HAP-1 (cell line): ENCODE measurements around the gene SPRED2.

ENCODE experiments used
- DNase-seq, 2 experiments: peaks; one replicate each; pipeline ENCODE4 v3.0.0-alpha.2; 2016 to 2020; ENCODE audit warnings: low spot score in 2 of 2
- H3K27me3 ChIP-seq: fragments of 250-450 bp; sonication (Bioruptor Pico); 2 replicates; pipeline ENCODE4 v1.5.1; 2020; ENCODE audit warnings: low read depth, mild to moderate bottlenecking, moderate library complexity
- H3K36me3 ChIP-seq: fragments of 250-450 bp; sonication (Bioruptor Pico); replicated peaks from 2 replicates; pipeline ENCODE4 v1.5.1; 2020; ENCODE audit warnings: mild to moderate bottlenecking
- H3K4me1 ChIP-seq: fragments of 250-450 bp; sonication (Bioruptor Pico); 2 replicates; pipeline ENCODE4 v1.5.1; 2020; ENCODE audit warnings: mild to moderate bottlenecking
- H3K4me3 ChIP-seq: fragments of 250-450 bp; sonication (Bioruptor Pico); 2 replicates; pipeline ENCODE4 v1.5.1; 2020; ENCODE audit warnings: mild to moderate bottlenecking, moderate library complexity
- H3K9me3 ChIP-seq: fragments of 250-450 bp; sonication (Bioruptor Pico); 2 replicates; pipeline ENCODE4 v1.5.1; 2020; ENCODE audit warnings: mild to moderate bottlenecking, moderate library complexity
- in situ Hi-C: fragments of 300-500 bp; cut with MboI; formaldehyde crosslinking; loops from 3 replicates; pipeline ENCODE4 v1.14.3; 2020; ENCODE audit warnings: low sequenced_read_pairs, inconsistent platforms, mixed read lengths

Gene SPRED2

DNA sequence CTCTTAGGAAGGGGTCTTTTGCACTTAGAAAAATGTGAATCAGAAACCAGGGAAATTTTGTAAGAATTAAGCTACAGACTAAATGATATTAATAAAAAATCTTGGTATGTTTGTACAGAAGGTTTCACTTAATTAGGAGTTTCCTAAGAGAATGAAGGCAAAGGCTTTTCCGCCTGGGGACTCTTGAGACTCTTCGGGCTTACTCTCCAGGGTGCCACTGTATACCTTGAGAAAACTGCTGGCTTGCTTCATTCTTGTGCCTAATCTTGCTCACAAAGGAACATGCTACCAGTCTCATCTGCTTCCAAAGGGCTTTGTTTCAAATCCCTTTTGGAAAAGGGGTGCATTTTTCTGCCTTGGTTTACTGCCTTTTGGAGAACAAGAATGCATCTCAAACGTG is 155.3 kb downstream of the SPRED2 start:
- in situ Hi-C loops = no loop called here

DNA sequence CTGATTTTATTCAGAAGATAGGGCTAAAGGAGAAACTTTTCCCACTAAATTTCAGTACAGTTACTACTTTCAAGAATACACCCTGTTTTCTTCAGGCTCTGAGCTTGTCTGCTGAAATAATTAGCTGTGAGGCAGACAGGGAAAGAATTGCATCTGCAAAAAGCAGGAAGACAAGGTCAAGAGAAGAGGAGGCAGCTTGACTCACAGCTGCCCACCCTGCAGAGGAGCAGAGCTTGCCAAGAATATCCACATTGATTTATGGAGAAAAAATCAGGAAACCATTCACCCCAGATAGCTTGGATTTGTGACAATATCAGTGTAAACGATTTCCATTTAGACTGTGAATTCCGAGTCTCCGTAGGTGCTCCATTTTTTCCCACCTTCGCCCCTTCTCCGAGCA is 155.8 kb downstream of the SPRED2 start:
- no peaks in the 10 kb centered on the region for H3K27me3 ChIP-seq

More for the DNA sequence above, 155.3 kb downstream of the SPRED2 start:
- Histone ChIP-seq H3K4me3 (no peak overlapping the region), H3K9me3 (no peaks in the 10 kb centered on the region), H3K36me3 (peaks cover 8% of the 10 kb centered on the region; the same call in 1 of the 2 replicates), H3K27me3 (no peaks in the 10 kb centered on the region), H3K4me1 (peaks cover 18% of the 10 kb centered on the region)
- DNase-seq = no peak

DNA sequence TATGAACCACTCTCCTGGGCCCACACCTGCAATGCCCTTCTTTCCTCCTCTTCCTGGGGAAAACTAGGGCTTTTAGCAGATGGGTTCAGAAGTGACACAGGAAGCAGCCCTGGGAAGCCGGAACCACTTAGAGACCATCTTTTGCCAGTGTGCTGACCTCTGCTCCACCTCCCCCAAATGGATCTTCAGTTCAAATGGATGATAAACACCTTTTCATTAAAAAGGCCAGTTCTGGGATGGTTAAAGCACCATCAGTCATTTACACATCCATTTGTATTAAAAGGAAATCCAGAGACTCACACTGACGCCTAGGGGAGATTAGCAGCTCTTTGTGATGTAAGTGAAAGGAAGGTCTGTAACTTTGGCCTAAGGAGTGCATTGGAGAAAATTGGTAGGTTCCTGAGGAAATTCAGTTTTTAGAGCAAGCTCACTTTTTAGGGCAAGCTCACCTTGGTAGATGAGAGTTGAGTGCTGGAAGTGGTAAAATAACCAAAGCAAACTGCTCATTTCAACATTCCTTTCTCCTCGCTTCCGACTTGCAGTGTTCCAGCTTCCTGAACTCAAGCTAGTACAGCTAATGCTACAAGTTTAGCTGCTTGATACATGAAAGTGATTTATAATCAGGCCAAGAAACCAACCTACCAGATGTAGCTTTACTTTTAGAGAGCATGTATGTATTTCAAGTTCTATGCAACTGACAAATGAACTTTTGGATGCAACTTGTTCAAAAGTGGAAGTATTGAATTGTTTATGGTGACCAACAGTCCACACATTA is 157.1 kb downstream of the SPRED2 start:
- H3K4me3 ChIP-seq = no peak overlapping the region
- peak; percentile 44 to 85 for DNase-seq
- in situ Hi-C loops = no loop called here
- H3K27me3 ChIP-seq = no peaks in the 10 kb centered on the region
- H3K36me3 ChIP-seq = peaks cover 17% of the 10 kb centered on the region; the same call in 1 of the 2 replicates
- H3K9me3 ChIP-seq = no peaks in the 10 kb centered on the region
- H3K4me1 ChIP-seq = peaks cover 18% of the 10 kb centered on the region

More for the DNA sequence above, 155.8 kb downstream of the SPRED2 start:
- in situ Hi-C loops = no loop called here
- no peak for DNase-seq
- Histone ChIP-seq H3K4me1 (peaks cover 18% of the 10 kb centered on the region), H3K9me3 (no peaks in the 10 kb centered on the region), H3K4me3 (no peak overlapping the region), H3K36me3 (peaks cover 11% of the 10 kb centered on the region; the same call in 1 of the 2 replicates)

DNA sequence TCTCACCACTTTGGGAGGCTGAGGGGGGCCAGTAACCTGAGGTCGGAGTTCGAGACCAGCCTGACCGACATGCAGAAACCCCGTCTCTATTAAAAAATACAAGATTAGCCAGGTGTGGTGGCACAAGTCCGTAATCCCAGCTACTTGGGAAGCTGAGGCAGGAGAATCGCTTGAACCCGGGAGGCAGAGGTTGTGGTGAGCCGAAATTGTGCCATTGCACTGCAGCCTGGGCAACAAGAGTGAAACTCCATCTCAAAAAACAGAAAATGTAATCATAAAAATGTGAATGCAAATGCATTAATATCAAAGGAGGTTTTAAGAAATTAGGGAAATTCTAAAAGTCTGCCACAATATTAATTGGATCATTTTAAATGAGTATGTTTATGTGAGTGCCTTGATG is 159.1 kb downstream of the SPRED2 start:
- Histone ChIP-seq H3K4me3 (no peak overlapping the region), H3K4me1 (peaks cover 18% of the 10 kb centered on the region), H3K9me3 (no peaks in the 10 kb centered on the region), H3K36me3 (peaks cover 17% of the 10 kb centered on the region; the same call in 1 of the 2 replicates), H3K27me3 (no peaks in the 10 kb centered on the region)
- DNase-seq = no peak
- in situ Hi-C loops = no loop called here

DNA sequence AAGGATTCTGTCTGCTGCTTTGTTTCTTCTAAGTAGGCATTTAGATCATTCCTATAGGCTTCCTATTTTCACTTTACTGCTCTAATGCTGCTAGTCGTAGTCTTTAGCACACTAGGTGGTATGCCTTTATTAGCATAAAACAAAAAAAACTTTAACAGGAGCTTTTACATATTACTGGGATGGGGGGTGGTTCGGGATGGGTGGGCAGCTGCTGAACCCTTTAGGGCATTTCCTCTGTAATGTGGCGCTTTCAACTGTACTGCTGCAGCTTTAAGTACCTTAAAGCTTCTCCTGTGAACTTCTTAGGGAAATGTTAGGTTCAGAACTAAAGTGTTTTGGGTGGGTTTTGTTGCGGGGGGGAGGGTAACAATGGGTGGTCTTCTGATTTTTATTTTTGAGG is 163.4 kb downstream of the SPRED2 start:
- in situ Hi-C loops = loop anchor here (5.0 kb wide), 1 partner anchor 278 kb away; no protein-coding TSS in a partner anchor
- Histone ChIP-seq H3K27me3 (no peaks in the 10 kb centered on the region), H3K9me3 (no peaks in the 10 kb centered on the region), H3K4me3 (no peak overlapping the region), H3K4me1 (no peaks in the 10 kb centered on the region), H3K36me3 (peaks cover 45% of the 10 kb centered on the region)
- DNase-seq = no peak

DNA sequence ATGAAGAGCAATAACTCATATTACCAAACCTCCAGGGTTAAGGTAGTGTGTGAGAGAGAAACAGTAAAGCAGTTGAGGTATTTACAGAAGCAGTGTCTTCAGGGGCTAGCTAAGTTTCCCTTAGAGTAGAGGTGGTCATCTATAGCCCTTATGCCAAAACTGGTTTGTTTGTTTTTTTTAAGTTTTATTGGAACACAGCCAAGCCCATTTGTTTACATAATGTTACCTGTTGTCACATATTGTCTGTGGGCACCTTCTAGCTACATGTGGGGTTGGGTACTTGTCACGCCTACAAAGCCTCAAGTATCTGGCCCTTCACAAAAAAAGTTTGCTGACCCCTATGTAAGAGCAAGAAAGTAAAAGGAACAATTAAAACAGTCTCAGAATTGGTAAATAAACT is 165.4 kb downstream of the SPRED2 start:
- H3K36me3 ChIP-seq = peaks cover 39% of the 10 kb centered on the region
- DNase-seq = no peak
- H3K4me3 ChIP-seq = no peak overlapping the region
- no peaks in the 10 kb centered on the region for H3K9me3 ChIP-seq
- H3K4me1 ChIP-seq = no peaks in the 10 kb centered on the region
- H3K27me3 ChIP-seq = no peaks in the 10 kb centered on the region
- in situ Hi-C loops = loop anchor here (5.0 kb wide), 1 partner anchor 280 kb away; no protein-coding TSS in a partner anchor

DNA sequence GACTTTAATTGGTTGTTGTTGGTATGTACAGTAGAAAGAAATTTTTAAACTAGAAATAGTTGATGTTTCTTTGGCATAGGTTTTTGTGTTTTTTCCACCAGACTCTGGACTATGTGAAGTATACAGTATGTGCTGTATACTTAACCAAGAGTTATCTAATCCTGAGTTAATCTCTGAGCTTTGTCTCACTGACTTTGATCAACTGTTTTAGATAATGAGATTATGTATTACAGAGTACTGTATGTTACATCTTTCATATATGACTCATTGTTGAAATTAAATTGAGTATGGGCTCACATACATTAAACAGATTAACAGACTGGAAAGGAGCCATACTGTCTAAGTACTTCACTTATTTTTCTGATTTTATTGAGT is 166.7 kb downstream of the SPRED2 start:
- no peaks in the 10 kb centered on the region for H3K27me3 ChIP-seq
- in situ Hi-C loops = loop anchor here (5.0 kb wide), 1 partner anchor 282 kb away; no protein-coding TSS in a partner anchor
- no peak overlapping the region for H3K4me3 ChIP-seq
- peaks cover 34% of the 10 kb centered on the region for H3K36me3 ChIP-seq
- DNase-seq = no peak
- no peaks in the 10 kb centered on the region for H3K4me1 ChIP-seq
- H3K9me3 ChIP-seq = no peaks in the 10 kb centered on the region

DNA sequence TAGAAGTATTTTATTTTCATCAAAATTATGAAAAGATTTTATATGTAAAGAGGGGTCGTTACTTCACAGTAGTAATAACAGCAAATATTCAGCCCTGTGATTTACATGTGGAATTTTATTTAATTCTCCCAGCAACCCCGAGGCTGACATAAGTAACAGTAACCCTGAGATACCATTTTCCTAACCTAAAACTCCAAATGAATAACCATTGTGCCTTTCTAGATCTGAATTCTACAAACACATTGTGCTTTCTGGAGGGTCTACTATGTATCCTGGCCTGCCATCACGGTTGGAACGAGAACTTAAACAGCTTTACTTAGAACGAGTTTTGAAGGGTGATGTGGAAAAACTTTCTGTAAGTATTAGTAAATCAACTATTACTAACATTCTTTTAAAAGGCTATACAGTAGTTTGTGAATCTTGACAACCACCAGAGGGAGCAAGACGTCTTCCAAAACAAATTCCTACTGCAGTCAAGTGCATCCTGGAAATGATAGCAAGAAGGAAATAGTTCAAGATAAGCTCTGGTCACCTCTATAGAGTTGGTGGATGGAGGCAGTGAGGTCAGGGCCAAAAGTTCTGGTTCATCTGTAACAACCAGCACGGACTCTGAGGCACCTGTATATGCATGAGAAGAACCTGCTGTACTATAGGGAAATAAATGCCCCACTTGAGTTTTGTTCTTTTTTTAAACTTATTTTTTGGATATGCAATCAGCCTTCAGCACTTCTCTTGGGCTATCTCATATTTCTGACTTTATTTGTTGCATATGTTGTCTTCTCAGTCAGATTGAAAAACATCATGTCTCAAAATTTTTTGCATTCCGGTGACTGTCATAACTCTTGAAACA is 167.4 kb downstream of the SPRED2 start:
- Histone ChIP-seq H3K27me3 (no peaks in the 10 kb centered on the region), H3K9me3 (no peaks in the 10 kb centered on the region), H3K4me1 (no peaks in the 10 kb centered on the region), H3K36me3 (peaks cover 34% of the 10 kb centered on the region), H3K4me3 (no peak overlapping the region)
- in situ Hi-C loops = loop anchor here (5.0 kb wide), 1 partner anchor 282 kb away; no protein-coding TSS in a partner anchor
- DNase-seq = peak; percentile 55 to 60

DNA sequence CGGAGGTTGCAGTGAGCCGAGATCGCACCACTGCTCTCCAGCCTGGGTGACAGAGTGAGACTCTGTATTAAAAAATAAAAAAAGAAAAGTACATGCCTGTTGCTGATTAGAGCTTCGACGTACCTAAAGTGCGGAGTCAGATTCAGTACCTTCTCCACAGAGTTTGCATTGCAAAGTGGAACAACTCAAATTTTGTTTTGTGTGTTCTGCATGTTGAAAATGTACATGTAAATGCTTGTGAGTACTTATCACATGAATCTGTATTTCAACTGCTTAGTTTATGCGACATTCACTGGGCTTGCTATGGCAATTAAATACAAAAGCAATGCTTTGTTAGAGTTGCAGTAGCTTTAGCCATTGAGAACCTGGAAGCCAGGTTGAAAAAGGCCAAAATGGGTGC is 168.4 kb downstream of the SPRED2 start:
- DNase-seq = no peak
- Histone ChIP-seq H3K4me1 (no peaks in the 10 kb centered on the region), H3K27me3 (no peaks in the 10 kb centered on the region), H3K4me3 (no peak overlapping the region), H3K9me3 (no peaks in the 10 kb centered on the region), H3K36me3 (peaks cover 34% of the 10 kb centered on the region)
- in situ Hi-C loops = no loop called here

DNA sequence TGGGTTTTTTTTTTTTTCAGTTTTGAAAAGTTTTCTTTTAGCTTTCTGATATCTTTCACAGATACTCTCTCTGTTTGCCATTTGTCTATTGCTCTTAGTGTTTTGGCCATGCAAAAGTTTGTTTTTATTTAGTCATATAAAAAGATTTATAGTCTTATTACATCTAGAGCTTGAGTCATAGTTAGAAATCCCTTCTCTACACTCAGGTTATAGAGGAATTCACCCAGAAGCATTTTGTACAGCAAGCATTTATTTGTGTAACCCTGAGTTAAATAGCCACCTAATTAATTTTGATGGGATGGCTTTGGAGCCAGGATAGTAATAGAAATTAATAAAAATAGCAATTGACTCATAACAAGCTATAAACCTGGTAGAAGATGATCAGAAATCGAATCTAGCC is 169.1 kb downstream of the SPRED2 start:
- H3K9me3 ChIP-seq = no peaks in the 10 kb centered on the region

DNA sequence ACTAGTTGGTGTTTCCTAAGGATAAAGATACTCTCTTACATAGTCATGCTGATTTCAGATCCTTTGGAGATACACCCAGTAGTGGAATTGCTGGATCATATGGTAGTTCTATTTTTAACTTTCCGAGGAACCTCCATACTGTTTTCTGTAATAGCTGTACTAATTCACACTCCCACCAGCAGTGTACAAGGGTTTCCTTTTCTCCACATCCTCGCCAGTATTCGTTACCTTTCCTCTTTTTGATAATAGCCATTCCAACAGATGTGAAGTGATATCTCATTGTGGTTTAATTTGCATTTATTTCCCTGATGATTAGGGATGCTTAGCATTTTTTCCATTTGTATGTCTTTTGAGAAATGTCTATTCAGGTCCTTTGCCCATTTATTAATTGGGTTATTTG is 170.7 kb downstream of the SPRED2 start:
- H3K9me3 ChIP-seq = no peaks in the 10 kb centered on the region
- in situ Hi-C loops = no loop called here
- no peak overlapping the region for H3K4me3 ChIP-seq
- DNase-seq = no peak
- H3K4me1 ChIP-seq = no peaks in the 10 kb centered on the region
- H3K27me3 ChIP-seq = no peaks in the 10 kb centered on the region
- H3K36me3 ChIP-seq = peaks cover 25% of the 10 kb centered on the region

More for the DNA sequence above, 169.1 kb downstream of the SPRED2 start:
- no peaks in the 10 kb centered on the region for H3K27me3 ChIP-seq
- H3K4me3 ChIP-seq = no peak overlapping the region
- no peaks in the 10 kb centered on the region for H3K4me1 ChIP-seq
- DNase-seq = no peak
- peaks cover 34% of the 10 kb centered on the region for H3K36me3 ChIP-seq
- in situ Hi-C loops = no loop called here
